GM12873 (cell line): ENCODE results near the gene TCF7L2.

Source experiments
- CTCF ChIP-seq: IDR thresholded peaks from 2 replicates; pipeline ENCODE4 v1.5.1; 2012; ENCODE audit warnings: low read depth, mild to moderate bottlenecking, moderate library complexity, low read length, control low read depth; ENCODE audit not compliant: insufficient read depth; ENCODE audit errors: missing control alignments

The TCF7L2 gene

GRCh38 chr10:113007343-113007771, 57.3 kb downstream of the TCF7L2 start:
- no peak for TF ChIP-seq CTCF

- no peak for TF ChIP-seq CTCF
Observed at GRCh38 chr10:113007821-113008220, 57.8 kb downstream of the TCF7L2 start.

GRCh38 chr10:113011592-113012374, 61.7 kb downstream of the TCF7L2 start:
- TF ChIP-seq CTCF = no peak

GRCh38 chr10:113015201-113015600, 65.2 kb downstream of the TCF7L2 start:
- TF ChIP-seq CTCF = no peak

GRCh38 chr10:113017376-113017775, 67.3 kb downstream of the TCF7L2 start:
- no peak for TF ChIP-seq CTCF

- TF ChIP-seq CTCF = no peak
Observed at GRCh38 chr10:113018034-113018433, 68.0 kb downstream of the TCF7L2 start.

GRCh38 chr10:113019096-113019495, 69.0 kb downstream of the TCF7L2 start:
- TF ChIP-seq CTCF = no peak
